GM13976 (cell line): ENCODE results near the gene EXOC4.

Experiments
- DNase-seq: peaks from one replicate; pipeline ENCODE4 v3.0.0; 2012; ENCODE audit warnings: low spot score
- in situ Hi-C: fragments of 300-500 bp; cut with MboI; formaldehyde crosslinking; loops from one replicate; pipeline ENCODE4 v1.12.0; 2022; ENCODE audit warnings: low sequenced_read_pairs, mixed read lengths, inconsistent platforms; ENCODE audit not compliant: unreplicated experiment
- TF ChIP-seq, protein P1 (sequence below): IDR thresholded peaks from 2 replicates; pipeline ENCODE4 v1.5.1; 2012; ENCODE audit warnings: borderline replicate concordance, mild to moderate bottlenecking; ENCODE audit not compliant: insufficient read depth; ENCODE audit errors: extremely low read depth, missing control alignments, control extremely low read depth

The EXOC4 gene

GRCh38 chr7:133611955-133612354, 359.1 kb downstream of the EXOC4 start:
- in situ Hi-C loops = no loop called here
- TF ChIP-seq, protein P1, sequence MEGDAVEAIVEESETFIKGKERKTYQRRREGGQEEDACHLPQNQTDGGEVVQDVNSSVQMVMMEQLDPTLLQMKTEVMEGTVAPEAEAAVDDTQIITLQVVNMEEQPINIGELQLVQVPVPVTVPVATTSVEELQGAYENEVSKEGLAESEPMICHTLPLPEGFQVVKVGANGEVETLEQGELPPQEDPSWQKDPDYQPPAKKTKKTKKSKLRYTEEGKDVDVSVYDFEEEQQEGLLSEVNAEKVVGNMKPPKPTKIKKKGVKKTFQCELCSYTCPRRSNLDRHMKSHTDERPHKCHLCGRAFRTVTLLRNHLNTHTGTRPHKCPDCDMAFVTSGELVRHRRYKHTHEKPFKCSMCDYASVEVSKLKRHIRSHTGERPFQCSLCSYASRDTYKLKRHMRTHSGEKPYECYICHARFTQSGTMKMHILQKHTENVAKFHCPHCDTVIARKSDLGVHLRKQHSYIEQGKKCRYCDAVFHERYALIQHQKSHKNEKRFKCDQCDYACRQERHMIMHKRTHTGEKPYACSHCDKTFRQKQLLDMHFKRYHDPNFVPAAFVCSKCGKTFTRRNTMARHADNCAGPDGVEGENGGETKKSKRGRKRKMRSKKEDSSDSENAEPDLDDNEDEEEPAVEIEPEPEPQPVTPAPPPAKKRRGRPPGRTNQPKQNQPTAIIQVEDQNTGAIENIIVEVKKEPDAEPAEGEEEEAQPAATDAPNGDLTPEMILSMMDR = no peak
- no peak for DNase-seq

DNA sequence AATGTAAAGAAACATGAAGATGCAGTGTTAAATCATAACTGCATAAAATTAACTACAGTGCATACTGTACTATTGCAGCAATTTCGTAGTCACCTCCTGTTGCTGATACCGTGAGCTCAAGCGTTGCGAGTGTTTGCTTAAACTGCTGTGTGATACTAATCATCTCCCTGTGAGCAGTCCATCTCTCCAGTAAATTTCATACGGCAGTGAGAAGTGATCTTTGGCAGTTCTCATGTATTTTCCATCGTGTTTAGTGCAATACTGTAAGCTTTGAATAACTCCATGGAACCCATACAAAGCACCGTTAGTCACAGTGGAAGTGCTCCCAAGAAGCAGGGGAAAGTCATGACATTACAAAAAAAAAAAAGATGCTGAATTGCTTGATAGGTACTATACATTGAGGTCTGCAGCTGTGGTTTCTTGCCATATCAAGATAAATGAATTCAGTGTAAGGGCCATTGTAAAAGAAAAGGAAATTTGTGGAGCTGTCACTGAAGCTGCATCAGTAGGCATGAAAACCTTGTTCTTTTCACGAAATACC, 360.4 kb downstream of the EXOC4 start:
- TF ChIP-seq, protein P1 = no peak
- in situ Hi-C loops = no loop called here
- no peak for DNase-seq

DNA sequence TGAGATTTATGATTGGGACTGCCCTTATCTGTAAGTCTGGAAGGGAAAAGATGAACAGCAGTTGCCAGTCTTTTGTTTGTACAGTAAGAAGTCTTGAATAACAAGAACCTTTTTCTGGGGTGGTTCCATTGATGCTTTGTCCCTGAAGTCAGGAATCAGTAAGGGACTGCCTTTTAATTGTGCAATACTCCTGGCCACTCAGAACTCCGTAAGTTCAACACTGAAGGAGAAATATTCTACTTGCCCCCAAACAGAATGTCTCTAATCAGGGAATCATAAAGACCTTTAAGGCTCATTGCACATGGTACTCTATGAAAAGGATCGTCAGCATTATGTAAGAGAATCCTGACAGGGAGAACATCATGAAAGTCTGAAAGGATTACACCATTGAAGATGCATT, 361.4 kb downstream of the EXOC4 start:
- TF ChIP-seq, protein P1 = no peak
- in situ Hi-C loops = no loop called here
- no peak for DNase-seq

DNA sequence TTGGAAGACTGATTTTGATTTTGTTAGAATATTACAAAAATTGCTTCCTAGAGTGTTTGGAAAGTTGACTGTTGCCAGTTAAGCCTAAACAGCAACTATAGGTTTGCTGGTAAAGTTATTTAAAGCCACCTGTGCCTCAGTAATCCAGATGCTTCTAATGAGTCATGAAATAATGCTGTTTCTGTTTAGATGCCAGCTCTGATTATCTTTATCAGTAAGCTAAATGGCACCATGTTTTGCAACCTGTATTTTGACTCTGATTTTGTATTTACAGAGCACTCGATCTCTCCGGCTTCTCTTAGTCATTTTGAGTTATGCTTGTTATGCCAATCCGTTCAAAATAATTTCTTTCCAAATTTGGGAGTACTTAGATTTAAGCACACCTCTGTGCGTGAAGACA, 366.1 kb downstream of the EXOC4 start:
- no peak for DNase-seq
- TF ChIP-seq, protein P1 = no peak
- in situ Hi-C loops = no loop called here

- TF ChIP-seq, protein P1 = no peak
- in situ Hi-C loops = no loop called here
- DNase-seq = no peak
These were observed 366.6 kb downstream of the EXOC4 start for GRCh38 chr7:133619491-133619890.

DNA sequence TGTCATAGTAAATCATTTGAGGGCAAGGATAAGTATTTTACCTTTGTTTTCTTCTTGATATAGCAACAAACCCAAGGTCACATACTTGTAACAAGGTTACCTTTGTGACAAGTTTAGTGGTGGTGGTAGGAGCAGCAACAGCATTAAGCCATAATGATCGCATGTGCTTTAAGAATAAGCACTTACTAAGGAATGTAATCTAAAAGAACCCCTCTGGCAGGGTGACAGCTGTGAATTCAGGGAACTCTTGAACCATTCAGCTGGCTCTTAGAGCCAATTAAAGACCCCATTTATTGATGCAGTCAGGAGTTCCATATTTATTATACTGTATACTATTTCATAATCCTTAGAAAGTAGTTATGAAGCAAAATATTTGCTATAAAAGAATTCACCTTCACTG, 370.8 kb downstream of the EXOC4 start:
- in situ Hi-C loops = no loop called here
- TF ChIP-seq, protein P1 = no peak
- no peak for DNase-seq

DNA sequence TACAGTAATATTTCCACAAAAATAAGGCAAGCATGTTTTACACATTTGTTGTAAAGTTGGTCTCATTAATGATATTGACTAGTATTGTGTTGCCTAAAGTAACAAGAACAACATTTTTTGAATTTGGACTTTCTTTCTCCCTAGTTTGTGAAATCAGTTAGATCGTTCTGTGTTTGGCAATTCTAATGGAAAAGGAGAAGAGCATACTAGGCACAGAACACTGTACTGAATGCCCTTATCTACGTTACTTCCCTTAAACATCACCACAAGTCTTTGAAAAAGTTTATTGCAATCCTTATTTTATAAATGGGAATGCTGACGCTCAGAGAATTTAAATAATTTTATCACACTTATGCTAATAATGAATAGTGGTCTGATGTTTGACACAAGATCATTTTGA, 372.2 kb downstream of the EXOC4 start:
- TF ChIP-seq, protein P1 = no peak
- in situ Hi-C loops = no loop called here
- DNase-seq = no peak
